Endometrial microvascular endothelial cells (primary cell): ENCODE measurements around the gene SCAI. TPM values are rescaled to one million over a fixed set of nuclear protein-coding genes. Genes with fewer than 3 reads are reported as not detected.
"Not testable (repeated sequence)": the region's sequence is repeated elsewhere in the genome, so short reads cannot be mapped to it uniquely, and the experiment has no call there.

Experiments
- in situ Hi-C: cut with HindIII; loops from 2 replicates; pipeline ENCODE4 v1.10.0; 2017; ENCODE audit warnings: low sequenced_read_pairs, low pct_unique_long_range_greater_than_20kb; ENCODE audit errors: inconsistent ontology term
- total RNA-seq: library from RNA; depleted of rRNA; stranded (reverse); fragments of >200 nt; gene quantifications from one replicate; pipeline ENCODE4 v1.2.3, GENCODE V29; 2015; ENCODE audit errors: inconsistent ontology term

Gene SCAI
- total RNA-seq, 1 donor from 2014 or later, result 6.8 TPM

GRCh38 chr9:125074976-125075375 is 68.4 kb downstream of the SCAI start:
- in situ Hi-C loops, result no loop called here

DNA sequence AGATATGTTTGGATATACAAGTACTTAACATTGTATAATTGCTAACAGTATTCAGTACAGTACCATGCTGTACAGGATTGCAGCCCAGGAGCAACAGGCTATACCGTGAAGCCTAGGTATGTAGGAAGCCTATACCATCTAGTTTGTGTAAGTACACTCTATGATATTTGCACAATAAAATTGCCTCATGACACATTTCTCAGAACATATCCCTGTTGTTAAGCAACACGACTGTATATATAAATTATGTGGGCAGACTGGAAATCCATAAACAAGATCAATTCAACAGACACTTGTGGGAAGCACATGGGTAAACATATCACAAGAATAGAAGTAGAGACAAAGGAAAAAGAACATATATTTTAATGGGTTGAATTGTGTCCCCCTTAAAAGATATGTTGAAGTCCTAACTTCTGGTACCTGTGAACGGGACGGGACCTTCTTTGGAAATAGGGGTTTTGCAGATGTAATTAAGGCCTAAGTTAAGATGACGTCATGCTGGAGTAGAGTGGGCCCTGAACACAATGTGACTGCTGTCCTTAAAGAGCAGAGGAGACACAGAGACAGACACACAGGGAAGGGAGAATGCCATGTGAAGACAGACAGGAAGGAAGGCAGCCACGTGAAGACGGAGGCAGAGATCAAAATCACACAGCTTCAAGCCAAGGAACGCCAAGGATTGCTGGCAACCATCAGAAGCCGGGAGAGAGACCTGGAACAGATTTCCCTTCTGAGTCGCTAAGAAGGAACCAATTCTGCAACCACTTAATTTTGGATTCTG is 76.3 kb downstream of the SCAI start:
- in situ Hi-C loops, result no loop called here

- in situ Hi-C loops, result no loop called here
Observed at GRCh38 chr9:125061391-125061790, 81.9 kb downstream of the SCAI start.

DNA sequence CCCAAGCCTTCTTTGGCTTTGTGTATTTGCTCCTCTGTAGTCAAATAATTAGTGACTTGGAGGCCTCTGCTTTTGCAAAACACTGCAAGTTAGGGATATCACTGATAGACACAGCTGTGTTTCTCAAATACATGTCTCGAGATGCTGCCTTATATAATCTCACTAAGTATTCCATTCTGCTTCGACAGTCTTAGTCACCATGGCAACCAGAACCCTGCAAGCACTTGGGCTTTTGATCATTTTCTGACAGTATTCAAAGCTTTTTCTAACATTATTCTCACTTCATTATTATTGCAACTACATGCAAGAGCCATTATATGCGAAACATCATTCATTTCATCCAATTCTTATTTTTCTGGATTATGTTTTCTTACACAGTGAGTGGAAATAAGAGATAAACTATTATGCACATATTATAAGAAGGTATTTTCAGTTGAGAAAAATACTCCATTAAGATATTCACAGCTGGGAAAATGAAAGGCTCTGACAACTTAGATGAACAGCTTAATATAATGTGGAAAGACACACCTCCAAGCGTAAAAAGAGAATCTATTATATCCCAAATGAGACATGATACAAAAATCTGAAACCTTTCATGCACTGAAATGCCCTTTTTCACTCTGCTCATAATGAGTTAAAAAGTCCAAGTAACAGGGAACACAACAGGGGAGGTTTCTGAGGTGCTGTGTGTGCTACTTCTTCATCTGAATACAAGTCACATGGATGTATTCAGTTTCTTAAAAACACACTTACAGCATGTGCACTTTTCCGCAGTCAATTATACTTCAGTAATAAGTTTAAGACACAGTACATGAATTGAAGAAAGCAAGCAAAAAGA is 93.9 kb downstream of the SCAI start:
- in situ Hi-C loops, result no loop called here

GRCh38 chr9:125043631-125044030 is 99.7 kb downstream of the SCAI start:
- in situ Hi-C loops, result no loop called here

GRCh38 chr9:125043148-125043547 is 100.2 kb downstream of the SCAI start:
- in situ Hi-C loops, result no loop called here

- in situ Hi-C loops, result no loop called here
Observed at GRCh38 chr9:125038166-125038565, 105.2 kb downstream of the SCAI start.

DNA sequence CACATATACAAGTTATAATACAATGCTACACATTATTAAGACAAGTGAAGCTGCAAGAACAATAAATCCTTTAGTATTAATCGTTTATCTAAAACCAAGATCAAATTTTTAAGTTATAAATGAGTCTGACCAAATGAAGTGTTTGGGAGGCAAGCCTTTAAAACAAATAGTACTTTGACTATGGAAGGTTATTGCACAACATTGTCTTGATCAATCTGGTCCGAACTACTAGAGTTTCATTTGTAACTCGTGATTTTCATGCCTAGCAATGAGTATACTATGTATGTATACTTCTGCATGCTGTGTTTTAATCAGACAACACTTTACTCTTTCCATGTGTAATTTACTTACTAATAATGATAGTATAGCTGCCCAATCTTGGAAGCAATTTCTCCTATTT is 115.3 kb downstream of the SCAI start:
- in situ Hi-C loops, result no loop called here

DNA sequence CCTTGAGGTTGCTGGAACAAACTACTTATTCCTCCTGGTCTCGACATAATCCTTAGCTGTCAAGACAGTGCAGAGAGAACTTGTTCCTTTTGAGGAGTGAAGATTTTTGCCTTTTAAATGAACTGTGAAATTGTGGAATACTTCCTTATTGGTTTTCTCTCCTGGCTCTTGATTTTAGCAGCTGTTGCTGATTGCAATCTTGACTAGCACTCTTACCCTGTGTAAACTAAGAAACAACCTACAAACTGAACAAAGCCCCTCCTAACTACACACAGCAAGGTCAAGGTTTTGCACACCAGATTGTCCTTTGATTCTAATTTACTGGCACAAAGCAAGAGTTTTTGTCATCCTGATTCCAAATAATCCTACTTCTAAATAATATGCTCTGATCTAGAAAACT is 118.4 kb downstream of the SCAI start:
- in situ Hi-C loops, result no loop called here

- in situ Hi-C loops, result no loop called here
Observed at GRCh38 chr9:125021069-125021468, 122.3 kb downstream of the SCAI start.

- in situ Hi-C loops, result not testable (repeated sequence)
Observed at GRCh38 chr9:125015655-125016054, 127.7 kb downstream of the SCAI start.

DNA sequence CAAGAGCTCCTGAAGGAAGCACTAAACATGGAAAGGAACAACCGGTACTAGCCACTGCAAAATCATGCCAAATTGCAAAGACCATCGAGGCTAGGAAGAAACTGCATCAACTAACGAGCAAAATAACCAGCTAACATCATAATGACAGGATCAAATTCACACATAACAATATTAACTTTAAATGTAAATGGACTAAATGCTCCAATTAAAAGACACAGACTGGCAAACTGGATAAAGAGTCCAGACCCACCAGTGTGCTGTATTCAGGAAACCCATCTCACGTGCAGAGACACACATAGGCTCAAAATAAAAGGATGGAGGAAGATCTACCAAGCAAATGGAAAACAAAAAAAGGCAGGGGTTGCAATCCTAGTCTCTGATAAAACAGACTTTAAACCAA is 131.3 kb downstream of the SCAI start:
- in situ Hi-C loops, result not testable (repeated sequence)

DNA sequence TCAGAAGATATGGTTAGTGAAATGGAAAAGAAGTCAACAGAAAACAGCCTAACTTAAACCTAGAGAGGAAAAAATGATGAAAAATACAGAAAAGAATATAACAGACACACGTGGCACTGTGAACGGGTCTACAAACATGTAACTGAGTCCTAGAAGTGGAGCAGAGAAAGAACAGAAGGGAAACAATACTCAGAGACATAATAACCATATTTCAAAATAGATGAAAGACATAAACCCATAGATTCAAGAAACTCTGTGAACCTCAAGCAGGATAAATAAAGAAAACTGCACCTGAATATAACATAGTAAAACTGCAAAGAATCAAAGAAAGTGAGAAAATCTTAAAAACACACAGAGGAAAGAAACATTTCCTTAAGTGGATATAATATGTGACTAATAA is 134.7 kb downstream of the SCAI start:
- in situ Hi-C loops, result no loop called here

DNA sequence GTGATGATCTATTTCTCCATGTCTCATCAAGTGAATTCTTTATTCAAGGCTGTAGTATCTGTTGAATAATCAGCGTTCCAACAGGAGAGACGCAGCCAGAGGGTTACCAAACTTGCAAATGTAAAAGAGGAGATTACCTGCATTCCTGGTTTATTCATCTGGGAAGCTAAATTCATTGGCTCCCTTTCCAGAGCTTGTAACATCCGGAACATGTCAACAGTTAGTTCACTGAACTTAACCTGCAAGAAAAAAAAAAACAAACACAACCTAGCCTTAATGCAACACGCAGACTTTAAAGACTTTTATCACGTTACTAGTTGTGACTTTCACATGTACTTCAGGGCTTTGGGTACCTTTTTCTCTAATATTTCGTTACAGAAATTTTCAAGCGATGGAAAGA is 140.0 kb downstream of the SCAI start:
- in situ Hi-C loops, result no loop called here

- in situ Hi-C loops, result no loop called here
Observed at GRCh38 chr9:124983698-124984097, 159.6 kb downstream of the SCAI start.

DNA sequence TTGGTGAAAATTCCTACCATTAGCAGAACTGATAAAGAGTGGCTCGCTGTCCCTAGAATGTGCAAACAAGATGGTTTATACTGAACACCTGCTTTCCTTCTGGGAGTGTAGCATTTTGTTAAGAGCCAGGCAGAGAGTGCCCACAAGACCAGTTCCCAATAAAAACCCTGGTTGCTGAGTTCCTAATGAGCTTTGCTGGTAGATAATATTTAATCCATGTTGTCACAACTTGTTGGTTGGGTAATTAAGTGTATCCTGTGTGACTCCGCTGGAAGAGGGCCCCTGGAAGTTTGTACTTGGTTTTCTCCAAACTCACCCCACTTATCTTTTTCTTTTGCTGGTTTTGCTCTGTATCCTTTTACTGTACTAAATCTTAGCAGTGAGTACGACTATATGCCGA is 162.9 kb downstream of the SCAI start:
- in situ Hi-C loops, result no loop called here

DNA sequence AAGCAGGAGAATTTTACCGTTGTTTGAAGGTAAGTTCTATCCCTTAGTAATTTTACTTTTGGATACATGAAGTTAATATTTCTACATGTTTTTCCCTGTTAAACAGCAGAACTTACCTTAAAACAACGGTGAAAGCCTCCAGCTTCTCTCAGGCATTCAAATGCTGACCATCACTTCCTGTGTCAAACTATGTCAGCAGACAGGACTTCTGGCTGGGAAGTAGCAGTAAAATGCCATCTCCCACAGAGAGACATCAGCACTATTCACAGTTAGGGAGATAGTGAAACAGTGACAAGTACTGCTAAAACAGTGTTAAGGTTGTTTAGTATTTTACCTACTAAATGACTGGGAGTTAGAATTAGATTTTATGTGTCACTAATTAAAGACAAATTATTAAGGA is 168.2 kb downstream of the SCAI start:
- in situ Hi-C loops, result no loop called here

DNA sequence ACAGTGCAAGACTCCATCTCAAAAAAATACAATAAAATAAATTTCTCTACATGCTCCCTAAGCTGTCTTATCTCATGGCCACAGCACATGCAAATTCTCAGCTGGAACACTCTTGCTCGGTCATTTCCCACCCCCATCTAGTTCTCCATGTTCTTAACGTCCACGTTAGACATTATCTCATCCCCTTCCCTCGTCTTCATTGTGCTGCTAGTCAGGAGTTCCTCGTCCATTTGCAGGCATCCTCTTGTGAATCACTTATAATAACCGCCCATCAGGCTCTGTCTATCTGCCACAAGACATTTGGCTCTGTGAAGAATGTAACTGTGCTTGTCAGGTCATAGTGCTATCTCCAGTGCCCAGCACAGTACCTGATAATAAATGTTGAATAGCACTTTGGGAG is 169.5 kb downstream of the SCAI start:
- in situ Hi-C loops, result no loop called here

- in situ Hi-C loops, result no loop called here
Observed at GRCh38 chr9:124972241-124972770, 171.0 kb downstream of the SCAI start.

DNA sequence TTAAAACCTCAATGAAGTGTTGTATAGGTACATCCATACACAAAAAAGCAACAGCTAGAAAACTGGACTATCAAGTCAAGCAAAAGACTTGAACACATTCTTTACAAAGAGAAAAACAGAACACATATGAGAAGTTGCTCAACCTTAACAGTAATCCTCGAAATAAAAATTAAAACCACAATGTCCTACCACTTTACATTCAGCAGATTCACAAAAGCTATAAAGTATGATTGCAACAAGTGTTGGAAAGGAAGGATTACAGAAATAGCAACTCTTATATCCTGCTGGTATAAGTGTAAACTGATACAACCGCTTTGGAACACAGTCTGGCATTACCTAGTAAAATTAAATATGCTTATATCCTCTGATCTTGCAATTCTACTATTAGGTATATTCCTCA is 173.9 kb downstream of the SCAI start:
- in situ Hi-C loops, result no loop called here
